GM21367 (cell line): ENCODE measurements around the gene HOXA9.

Experiments used
- ATAC-seq: cut with Tn5 transposase; IDR thresholded peaks from one replicate; pipeline ENCODE4 v1.9.1; 2021; ENCODE audit not compliant: unreplicated experiment

The HOXA9 gene

GRCh38 chr7:27165996-27166530, 726 bp upstream of the HOXA9 start:
- no peak for ATAC-seq

- ATAC-seq, result no peak
These were observed 809 bp downstream of the HOXA9 start for GRCh38 chr7:27164367-27165088.

- ATAC-seq, result no peak
These were observed 1.3 kb downstream of the HOXA9 start for GRCh38 chr7:27164045-27164366.

- ATAC-seq, result no peak
These were observed 1.9 kb downstream of the HOXA9 start for GRCh38 chr7:27163288-27164044.

- ATAC-seq, result no peak
These were observed 2.6 kb downstream of the HOXA9 start for GRCh38 chr7:27162561-27163287.

GRCh38 chr7:27161721-27162560, 3.4 kb downstream of the HOXA9 start:
- no peak for ATAC-seq

- ATAC-seq, result no peak
These were observed 4.1 kb downstream of the HOXA9 start for GRCh38 chr7:27161214-27161720.

GRCh38 chr7:27160546-27161213, 4.7 kb downstream of the HOXA9 start:
- ATAC-seq, result no peak

GRCh38 chr7:27160145-27160545, 5.2 kb downstream of the HOXA9 start:
- ATAC-seq, result no peak

- no peak for ATAC-seq
These were observed 5.8 kb downstream of the HOXA9 start for GRCh38 chr7:27159266-27160144.

GRCh38 chr7:27158436-27159265, 6.7 kb downstream of the HOXA9 start:
- ATAC-seq, result no peak

GRCh38 chr7:27157702-27158431, 7.5 kb downstream of the HOXA9 start:
- ATAC-seq, result no peak

GRCh38 chr7:27156916-27157701, 8.2 kb downstream of the HOXA9 start:
- no peak for ATAC-seq

- ATAC-seq, result no peak
These were observed 8.8 kb downstream of the HOXA9 start, which contains the start of gene HOXA7 for GRCh38 chr7:27156508-27156898. Gene HOXA7, minus strand, starts transcription at chr7:27156675. Its CDS starts 130 bp downstream, at chr7:27156545.

- ATAC-seq, result no peak
These were observed 9.4 kb downstream of the HOXA9 start for GRCh38 chr7:27155816-27156507.
